Activated CD4-positive, alpha-beta T cell treated with anti-CD3 and anti-CD28 coated beads, Interleukin-2, amount 10 ng/mL, durations not matched to agents 24 days and 14 days (primary cell): ENCODE results near the gene CEMIP2. TPM values are rescaled to one million over a fixed set of nuclear protein-coding genes. Genes with fewer than 3 reads are reported as not detected.
"Not testable (repeated sequence)": the region's sequence is repeated elsewhere in the genome, so short reads cannot be mapped to it uniquely, and the experiment has no call there.

Source experiments
- DNase-seq: peaks from one replicate; pipeline ENCODE4 v3.0.0; 2022
- H3K27ac Mint-ChIP-seq: one replicate; pipeline ENCODE4 v1.8.0; 2022; ENCODE audit warnings: mild to moderate bottlenecking, mixed read lengths
- H3K27me3 Mint-ChIP-seq: one replicate; pipeline ENCODE4 v1.8.0; 2022; ENCODE audit warnings: mixed read lengths
- H3K36me3 Mint-ChIP-seq: one replicate; pipeline ENCODE4 v1.8.0; 2022; ENCODE audit warnings: low read depth, mild to moderate bottlenecking, mixed read lengths
- H3K4me1 Mint-ChIP-seq: one replicate; pipeline ENCODE4 v1.8.0; 2021; ENCODE audit warnings: mixed read lengths
- H3K4me3 Mint-ChIP-seq: one replicate; pipeline ENCODE4 v1.8.0; 2022; ENCODE audit warnings: mild to moderate bottlenecking, moderate library complexity, mixed read lengths
- H3K9me3 Mint-ChIP-seq: one replicate; pipeline ENCODE4 v1.8.0; 2021; ENCODE audit warnings: mixed read lengths
- intact Hi-C: fragments of 100-400 bp; cut with micrococcal nuclease; formaldehyde crosslinking; loops from one replicate; pipeline ENCODE4 v1.15.1; 2023
- total RNA-seq: library from RNA; stranded (reverse); gene quantifications from 2 replicates; pipeline ENCODE4 v1.2.3, GENCODE V29; 2022

Gene CEMIP2, protein sequence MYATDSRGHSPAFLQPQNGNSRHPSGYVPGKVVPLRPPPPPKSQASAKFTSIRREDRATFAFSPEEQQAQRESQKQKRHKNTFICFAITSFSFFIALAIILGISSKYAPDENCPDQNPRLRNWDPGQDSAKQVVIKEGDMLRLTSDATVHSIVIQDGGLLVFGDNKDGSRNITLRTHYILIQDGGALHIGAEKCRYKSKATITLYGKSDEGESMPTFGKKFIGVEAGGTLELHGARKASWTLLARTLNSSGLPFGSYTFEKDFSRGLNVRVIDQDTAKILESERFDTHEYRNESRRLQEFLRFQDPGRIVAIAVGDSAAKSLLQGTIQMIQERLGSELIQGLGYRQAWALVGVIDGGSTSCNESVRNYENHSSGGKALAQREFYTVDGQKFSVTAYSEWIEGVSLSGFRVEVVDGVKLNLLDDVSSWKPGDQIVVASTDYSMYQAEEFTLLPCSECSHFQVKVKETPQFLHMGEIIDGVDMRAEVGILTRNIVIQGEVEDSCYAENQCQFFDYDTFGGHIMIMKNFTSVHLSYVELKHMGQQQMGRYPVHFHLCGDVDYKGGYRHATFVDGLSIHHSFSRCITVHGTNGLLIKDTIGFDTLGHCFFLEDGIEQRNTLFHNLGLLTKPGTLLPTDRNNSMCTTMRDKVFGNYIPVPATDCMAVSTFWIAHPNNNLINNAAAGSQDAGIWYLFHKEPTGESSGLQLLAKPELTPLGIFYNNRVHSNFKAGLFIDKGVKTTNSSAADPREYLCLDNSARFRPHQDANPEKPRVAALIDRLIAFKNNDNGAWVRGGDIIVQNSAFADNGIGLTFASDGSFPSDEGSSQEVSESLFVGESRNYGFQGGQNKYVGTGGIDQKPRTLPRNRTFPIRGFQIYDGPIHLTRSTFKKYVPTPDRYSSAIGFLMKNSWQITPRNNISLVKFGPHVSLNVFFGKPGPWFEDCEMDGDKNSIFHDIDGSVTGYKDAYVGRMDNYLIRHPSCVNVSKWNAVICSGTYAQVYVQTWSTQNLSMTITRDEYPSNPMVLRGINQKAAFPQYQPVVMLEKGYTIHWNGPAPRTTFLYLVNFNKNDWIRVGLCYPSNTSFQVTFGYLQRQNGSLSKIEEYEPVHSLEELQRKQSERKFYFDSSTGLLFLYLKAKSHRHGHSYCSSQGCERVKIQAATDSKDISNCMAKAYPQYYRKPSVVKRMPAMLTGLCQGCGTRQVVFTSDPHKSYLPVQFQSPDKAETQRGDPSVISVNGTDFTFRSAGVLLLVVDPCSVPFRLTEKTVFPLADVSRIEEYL (N-terminal part only)
- total RNA-seq: 47.7 and 55.1 TPM in 2 replicates

DNA sequence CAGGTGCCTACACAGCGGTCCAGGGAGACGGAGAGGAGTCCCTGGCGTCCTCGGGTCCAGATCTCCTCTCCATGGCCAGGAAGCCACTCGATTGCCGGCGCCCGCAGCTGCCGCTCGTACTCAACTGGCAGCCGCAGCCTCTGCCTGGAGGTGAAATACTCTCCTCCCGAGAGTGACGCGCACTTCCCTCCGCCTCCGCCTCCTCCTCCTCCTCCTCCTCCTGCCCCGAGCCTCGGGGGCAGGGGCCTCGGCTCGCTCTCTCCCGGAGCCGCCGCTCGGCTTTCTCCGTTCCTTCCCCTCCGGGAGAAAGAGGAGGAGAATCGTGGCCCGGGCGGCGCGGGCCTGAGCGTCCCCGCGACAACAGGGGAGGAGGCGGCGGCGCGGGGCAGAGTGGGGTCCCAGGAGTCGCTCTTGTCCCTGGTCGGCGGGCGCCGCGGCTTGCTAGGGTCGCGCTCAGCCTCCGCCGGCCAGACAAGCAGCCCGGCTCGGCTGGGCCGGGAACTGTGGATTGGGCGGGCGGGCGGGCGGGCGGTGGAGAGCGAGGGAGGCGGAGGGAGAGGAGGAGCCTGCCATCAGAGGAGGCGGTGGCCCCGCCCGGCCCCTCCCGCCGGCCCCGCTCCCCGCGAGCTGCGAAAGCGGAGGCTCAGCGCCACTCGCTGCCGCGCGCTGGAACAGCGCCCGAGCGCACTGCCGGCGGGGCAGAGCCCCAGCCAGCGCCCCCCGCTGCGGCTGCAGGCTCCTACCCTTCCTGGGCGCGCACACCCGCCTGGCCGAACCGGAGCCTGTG is at the start of gene CEMIP2:
CEMIP2 (minus strand) TSS at position 126 of the 787 bp plus-strand sequence. CDS start 18,140 bp downstream, outside the sequence.
- intact Hi-C loops: loop anchor here (1.0 to 10.0 kb wide), 12 partner anchors 13 to 1511 kb away; partner anchors contain the start of genes ABHD17B, ANXA1, C9orf85 and SMC5

DNA sequence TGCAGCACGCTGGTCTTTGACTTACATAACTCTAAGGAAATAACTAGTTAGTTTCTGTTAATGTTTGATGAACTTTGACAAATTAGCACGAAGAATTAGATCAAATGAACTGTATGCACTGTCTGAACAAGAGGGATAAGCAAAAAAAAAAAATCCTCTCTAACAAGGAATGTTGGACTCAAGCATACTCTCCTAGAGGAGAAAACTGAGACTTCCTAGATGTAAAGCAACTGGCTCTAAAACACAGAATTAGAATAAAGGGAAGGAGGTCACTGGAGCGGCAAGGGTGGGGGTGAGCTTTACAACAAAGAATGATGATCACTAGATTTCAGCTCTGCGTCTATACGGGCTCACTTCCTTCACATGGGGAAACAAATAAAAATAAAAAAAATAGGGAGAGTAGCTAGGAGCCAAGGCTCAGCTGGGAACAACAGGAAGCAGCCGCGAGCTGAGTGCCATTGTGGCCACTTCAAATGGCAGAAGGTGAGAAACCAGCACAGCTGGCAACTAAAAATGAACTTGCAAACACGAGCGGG is 48.7 kb upstream of the CEMIP2 start:
- Mint-ChIP-seq H3K27ac (peak overlapping the region; percentile 10), H3K4me3 (no peak overlapping the region), H3K9me3 (no peaks in the 10 kb centered on the region), H3K27me3 (peaks cover 2% of the 10 kb centered on the region), H3K4me1 (peaks cover 9% of the 10 kb centered on the region), H3K36me3 (no peaks in the 10 kb centered on the region)
- no peak for DNase-seq
- intact Hi-C loops: loop anchor here (5.0 kb wide), 1 partner anchor 35 kb away; no protein-coding TSS in a partner anchor

More for the DNA sequence above, at the start of gene CEMIP2:
- Mint-ChIP-seq H3K27me3 (no peaks in the 10 kb centered on the region), H3K9me3 (no peaks in the 10 kb centered on the region), H3K27ac (peak within 1 kb of the TSS; percentile 93), H3K4me3 (peak within 1 kb of the TSS; percentile 92), H3K4me1 (peaks cover 35% of the 10 kb centered on the region), H3K36me3 (peaks cover 2% of the 10 kb centered on the region)
- peak; percentile 96 for DNase-seq

DNA sequence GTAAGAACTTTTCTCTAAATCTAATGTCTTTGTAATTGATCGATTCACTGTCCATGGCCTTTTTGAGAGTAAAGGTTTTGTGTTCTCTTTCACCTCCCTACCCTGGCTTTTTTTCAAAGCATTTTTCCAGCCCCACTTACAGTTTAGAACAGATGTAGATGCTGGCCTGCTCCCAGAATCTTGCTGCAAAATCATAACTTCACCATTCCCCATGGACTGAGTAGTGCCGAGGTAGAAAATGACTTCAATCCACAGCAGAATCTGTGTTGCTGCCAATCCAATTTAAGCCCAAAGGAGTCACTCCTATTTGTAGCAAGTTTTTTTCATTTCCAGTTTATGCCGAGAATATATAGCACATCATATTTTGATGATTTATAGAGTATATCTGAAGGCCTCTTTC is 46.5 kb upstream of the CEMIP2 start:
- Mint-ChIP-seq H3K9me3 (no peaks in the 10 kb centered on the region), H3K4me1 (peaks cover 9% of the 10 kb centered on the region), H3K27ac (no peak overlapping the region), H3K4me3 (no peak overlapping the region), H3K36me3 (no peaks in the 10 kb centered on the region), H3K27me3 (no peaks in the 10 kb centered on the region)
- intact Hi-C loops: loop anchor here (5.0 kb wide), 1 partner anchor 33 kb away; no protein-coding TSS in a partner anchor
- DNase-seq: no peak

DNA sequence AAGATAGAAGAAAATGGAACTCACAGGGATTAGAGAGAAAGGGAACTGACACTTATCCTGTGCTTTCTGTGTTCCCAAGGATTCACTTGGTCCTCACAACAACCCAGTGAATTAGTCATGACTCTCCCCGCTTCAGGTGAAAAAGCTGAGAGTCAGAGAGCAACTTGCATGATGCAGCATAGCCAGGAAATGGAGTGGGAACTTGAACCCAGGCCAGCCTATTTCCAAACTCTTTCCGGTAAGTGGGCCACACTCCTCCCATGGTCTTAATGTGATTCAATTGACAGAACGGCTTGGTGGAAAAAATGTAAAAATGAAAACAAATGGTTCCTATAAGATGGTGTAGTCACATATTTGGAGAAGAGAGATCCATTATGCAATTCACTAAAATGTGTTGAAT is 45.9 kb upstream of the CEMIP2 start:
- H3K36me3 Mint-ChIP-seq: no peaks in the 10 kb centered on the region
- H3K27ac Mint-ChIP-seq: no peak overlapping the region
- H3K27me3 Mint-ChIP-seq: no peaks in the 10 kb centered on the region
- H3K4me3 Mint-ChIP-seq: no peak overlapping the region
- no peak for DNase-seq
- H3K9me3 Mint-ChIP-seq: no peaks in the 10 kb centered on the region
- peaks cover 9% of the 10 kb centered on the region for H3K4me1 Mint-ChIP-seq
- intact Hi-C loops: no loop called here

DNA sequence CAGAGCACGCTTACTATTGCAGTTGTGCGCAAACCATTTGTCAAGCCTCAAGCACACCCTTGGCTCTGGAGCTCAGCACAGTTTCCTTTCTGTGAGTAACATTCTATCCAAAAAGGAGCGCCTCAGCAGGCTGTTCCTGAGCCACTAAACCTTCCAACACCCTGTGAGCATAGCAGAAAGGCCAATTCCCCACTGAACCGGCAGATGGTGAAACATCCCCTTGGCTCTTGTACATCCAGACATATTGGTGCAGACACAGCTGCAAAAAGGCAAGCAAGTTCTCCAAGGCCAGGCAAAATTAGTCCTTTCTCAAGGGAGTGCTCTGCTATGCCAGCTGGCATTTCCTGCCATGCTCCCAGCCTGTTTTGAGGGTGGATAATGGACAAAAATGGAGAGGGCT is 44.1 kb upstream of the CEMIP2 start:
- Mint-ChIP-seq H3K4me3 (no peak overlapping the region), H3K36me3 (no peaks in the 10 kb centered on the region), H3K4me1 (peaks cover 5% of the 10 kb centered on the region), H3K27ac (no peak overlapping the region), H3K9me3 (no peaks in the 10 kb centered on the region), H3K27me3 (no peaks in the 10 kb centered on the region)
- DNase-seq: no peak
- intact Hi-C loops: no loop called here

DNA sequence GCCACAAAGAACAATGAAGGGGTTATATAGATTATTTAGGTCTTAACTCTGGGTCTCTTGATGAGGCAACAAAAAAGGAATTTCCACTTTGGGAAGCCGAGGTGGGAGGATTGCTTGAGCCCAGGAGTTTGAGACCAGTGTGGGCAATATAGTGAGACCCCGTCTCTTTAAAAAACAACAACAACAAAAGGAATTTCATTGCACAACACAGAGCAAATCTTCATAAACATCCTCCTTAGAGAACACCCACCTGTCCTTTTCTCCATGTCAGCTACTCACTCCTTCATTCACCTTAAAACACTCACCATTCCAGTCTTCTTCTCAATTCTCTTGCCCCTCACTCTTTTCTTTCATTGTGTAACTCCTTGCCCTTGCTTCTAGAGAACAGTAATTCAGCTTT is 39.8 kb upstream of the CEMIP2 start:
- intact Hi-C loops: loop anchor here (5.0 kb wide), 1 partner anchor 464 kb away; no protein-coding TSS in a partner anchor
- Mint-ChIP-seq H3K4me3 (no peak overlapping the region), H3K27me3 (peaks cover 3% of the 10 kb centered on the region), H3K27ac (no peak overlapping the region), H3K4me1 (peaks cover 4% of the 10 kb centered on the region), H3K36me3 (no peaks in the 10 kb centered on the region), H3K9me3 (no peaks in the 10 kb centered on the region)
- no peak for DNase-seq

DNA sequence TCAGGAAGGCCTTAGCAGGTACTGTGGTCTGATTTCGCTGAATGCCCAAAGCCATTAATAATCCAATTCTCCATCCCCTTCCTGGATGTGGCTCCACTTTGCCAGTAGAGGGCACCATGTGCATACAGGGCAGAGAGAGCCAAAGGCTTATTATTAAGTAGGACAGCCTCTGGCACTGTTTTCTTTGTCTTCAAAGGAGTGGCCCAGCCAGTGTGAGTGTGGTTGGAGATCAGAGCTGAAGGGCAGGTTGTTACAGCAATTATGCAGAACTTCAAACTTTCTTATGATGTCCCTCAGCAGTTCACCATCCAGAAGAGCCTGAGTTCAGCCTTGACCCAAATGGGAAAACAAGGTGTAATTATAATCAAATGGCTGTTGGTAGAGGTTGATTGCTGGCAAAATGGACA is 38.6 kb upstream of the CEMIP2 start:
- Mint-ChIP-seq H3K9me3 (no peaks in the 10 kb centered on the region), H3K4me1 (peaks cover 4% of the 10 kb centered on the region), H3K27ac (no peak overlapping the region), H3K27me3 (peaks cover 3% of the 10 kb centered on the region), H3K4me3 (no peak overlapping the region), H3K36me3 (no peaks in the 10 kb centered on the region)
- intact Hi-C loops: loop anchor here (1.0 to 5.0 kb wide), 3 partner anchors 170 to 465 kb away; no protein-coding TSS in a partner anchor
- DNase-seq: peak; percentile 90

DNA sequence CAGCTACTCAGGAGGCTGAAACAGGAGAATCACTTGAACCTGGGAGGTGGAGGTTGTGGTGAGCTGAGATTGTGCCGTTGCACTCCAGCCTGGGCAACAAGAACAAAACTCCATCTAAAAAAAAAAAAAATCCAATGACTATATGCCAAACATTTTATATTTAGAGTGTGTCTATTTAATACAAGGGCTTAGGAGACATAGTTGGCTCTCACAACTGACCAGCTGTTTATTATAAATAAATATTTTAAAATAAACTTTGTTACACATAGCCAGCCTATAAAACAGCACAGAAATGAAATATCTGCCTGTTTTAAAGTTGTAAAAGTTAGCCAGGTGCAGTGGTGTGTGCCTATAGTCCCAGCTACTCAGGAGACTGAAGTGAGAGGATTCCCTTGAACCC is 36.8 kb upstream of the CEMIP2 start:
- H3K27me3 Mint-ChIP-seq, H3K27ac Mint-ChIP-seq, DNase-seq, H3K4me1 Mint-ChIP-seq, H3K9me3 Mint-ChIP-seq, H3K36me3 Mint-ChIP-seq, H3K4me3 Mint-ChIP-seq: not testable (repeated sequence)
- intact Hi-C loops: loop anchor here (5.0 kb wide), 1 partner anchor 467 kb away; no protein-coding TSS in a partner anchor

DNA sequence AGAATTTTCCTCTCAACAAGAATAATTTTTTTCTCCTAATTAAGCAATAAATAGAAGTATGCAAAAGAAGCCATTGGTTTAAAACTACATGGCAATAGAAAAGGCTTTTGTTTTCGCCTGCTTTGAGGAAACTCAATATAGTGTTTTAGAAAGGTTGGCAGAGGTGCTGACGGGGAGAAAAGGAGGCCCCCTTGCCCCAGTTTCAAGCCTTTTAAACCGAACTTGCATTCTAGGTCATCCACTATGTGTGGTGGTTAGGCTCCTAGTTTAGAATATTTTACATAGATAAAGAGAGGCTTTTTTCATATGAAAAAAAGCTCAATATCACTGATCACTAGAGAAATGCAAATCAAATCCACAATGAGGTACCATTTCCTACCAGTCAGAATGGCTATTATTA is 33.5 kb upstream of the CEMIP2 start:
- no peak for DNase-seq
- Mint-ChIP-seq H3K4me1 (peaks cover 3% of the 10 kb centered on the region), H3K27ac (no peak overlapping the region), H3K36me3 (no peaks in the 10 kb centered on the region), H3K27me3 (no peaks in the 10 kb centered on the region), H3K4me3 (no peak overlapping the region), H3K9me3 (no peaks in the 10 kb centered on the region)
- intact Hi-C loops: loop anchor here (1.0 kb wide), 1 partner anchor 223 kb away; no protein-coding TSS in a partner anchor

DNA sequence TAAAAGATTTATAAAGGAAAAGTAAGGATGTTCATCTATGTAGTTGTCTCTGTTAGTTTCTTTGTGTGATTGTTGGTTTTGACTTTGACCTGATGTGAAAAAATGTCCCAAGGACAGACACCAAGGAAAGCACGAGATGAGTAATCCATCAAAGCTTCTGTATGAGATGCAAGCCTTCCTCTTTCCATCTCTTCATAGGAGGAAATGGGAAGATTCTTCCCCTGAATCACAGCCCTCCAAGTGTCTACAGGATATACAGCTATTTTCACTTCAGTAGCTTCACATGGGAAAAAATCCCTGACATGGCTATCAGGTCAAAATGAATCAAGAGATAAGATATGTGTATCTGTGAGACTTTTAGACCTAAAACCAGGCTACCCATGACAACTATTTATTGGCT is 29.0 kb upstream of the CEMIP2 start:
- no peak overlapping the region for H3K4me3 Mint-ChIP-seq
- DNase-seq: no peak
- intact Hi-C loops: loop anchor here (5.0 kb wide), 1 partner anchor 115 kb away; the partner anchor contains the start of genes ABHD17B and C9orf85
- no peak overlapping the region for H3K27ac Mint-ChIP-seq
- H3K9me3 Mint-ChIP-seq: no peaks in the 10 kb centered on the region
- H3K27me3 Mint-ChIP-seq: no peaks in the 10 kb centered on the region
- H3K4me1 Mint-ChIP-seq: peaks cover 32% of the 10 kb centered on the region
- H3K36me3 Mint-ChIP-seq: no peaks in the 10 kb centered on the region

DNA sequence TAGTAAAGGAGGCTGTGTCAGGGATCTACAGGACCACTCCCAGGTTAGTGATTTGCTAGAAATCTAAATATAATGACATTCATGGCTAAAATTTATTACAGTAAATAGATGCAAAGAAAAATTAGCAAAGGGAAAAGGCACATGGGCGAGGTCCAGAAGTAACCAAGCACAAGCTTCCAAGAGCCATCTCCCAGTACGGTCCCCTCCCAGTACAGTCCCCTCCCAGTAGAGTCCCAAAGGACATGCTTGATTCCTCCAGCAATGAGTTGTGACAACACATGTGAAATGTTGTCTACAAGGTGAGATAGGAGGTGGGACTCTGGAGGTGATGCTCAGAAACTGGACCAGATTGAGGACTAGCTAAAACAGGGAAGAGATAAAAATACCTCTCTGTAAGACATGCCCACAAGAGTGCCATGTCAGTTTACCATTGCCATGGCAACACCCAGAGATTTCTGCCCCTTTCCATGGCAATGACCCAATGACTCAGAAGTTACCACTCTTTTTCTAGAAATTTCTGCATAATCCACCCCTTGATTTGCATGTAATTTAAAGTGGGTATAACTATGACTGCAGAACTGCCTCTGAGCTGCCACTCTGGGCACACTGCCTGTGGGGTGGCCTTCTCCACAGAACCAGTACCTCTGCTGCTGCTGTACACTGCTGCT is 27.9 kb upstream of the CEMIP2 start:
- peak; percentile 63 for DNase-seq
- Mint-ChIP-seq H3K4me1 (peaks cover 32% of the 10 kb centered on the region), H3K27ac (no peak overlapping the region), H3K9me3 (peaks cover 6% of the 10 kb centered on the region), H3K27me3 (no peaks in the 10 kb centered on the region), H3K4me3 (no peak overlapping the region), H3K36me3 (no peaks in the 10 kb centered on the region)
- intact Hi-C loops: loop anchor here (5.0 kb wide), 1 partner anchor 116 kb away; the partner anchor contains the start of genes ABHD17B and C9orf85
